ENCODE measurements around the gene ELF1.

- no peak for TF ChIP-seq CTCF (conservative IDR thresholded peaks at IDR 0.05; ENCODE audit: low read depth, low read length)
- no peak for TF ChIP-seq EZH2 (IDR thresholded peaks at IDR 0.05; ENCODE audit: low read length, unreplicated experiment)
- TF ChIP-seq EZH2phosphoT487 (IDR thresholded peaks at IDR 0.05; ENCODE audit: borderline replicate concordance, low read length) = no peak
Measured at GRCh38 chr13:40979232-40979631, 39.9 kb downstream of the ELF1 start.

Data from PC-3 (cell line).